GM21390 (cell line): ENCODE measurements around the gene BRAT1.

Experiments
- ATAC-seq: cut with Tn5 transposase; IDR thresholded peaks from one replicate; pipeline ENCODE4 v1.9.1; 2021; ENCODE audit not compliant: unreplicated experiment

BRAT1 gene

DNA sequence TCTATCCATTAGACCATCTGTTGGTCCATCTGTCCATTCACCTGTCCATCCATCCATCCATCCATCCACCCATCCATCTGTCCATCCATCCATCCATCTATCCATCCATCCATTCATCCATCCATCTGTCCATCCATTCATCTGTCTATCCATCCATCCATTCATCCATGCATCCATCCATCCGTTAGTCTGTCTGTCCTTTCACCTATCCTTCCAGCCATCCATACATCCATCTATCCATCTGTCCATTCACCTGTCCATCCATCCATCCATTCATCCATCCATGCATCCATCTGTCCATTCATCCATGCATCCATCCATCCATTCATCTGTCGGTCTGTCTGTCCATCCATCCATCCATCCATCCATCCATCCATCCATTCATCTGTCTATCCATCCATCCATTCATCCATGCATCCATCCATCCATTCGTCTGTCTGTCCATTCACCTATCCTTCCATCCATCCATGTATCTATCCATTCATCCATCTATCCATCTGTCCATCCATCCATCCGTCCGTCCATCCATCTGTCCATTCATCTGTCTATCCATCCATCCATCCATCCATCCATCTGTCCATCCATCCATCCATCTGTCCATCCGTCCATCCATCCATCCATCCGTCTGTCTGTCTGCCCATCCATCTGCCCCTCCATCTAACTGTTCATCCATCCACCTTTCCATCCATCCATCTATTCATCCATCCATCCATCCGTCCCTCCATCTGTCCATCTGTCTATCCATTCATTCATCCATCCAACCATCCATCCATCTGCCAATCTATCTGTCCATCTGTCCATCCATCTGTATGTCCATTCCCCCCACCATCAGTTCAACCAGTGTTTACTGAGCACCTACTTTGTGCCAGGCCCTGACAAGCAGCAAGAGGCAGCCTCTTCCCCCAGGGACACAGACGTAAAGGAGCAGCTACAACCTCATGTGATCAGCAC is 40.6 kb downstream of the BRAT1 start:
- no peak for ATAC-seq

DNA sequence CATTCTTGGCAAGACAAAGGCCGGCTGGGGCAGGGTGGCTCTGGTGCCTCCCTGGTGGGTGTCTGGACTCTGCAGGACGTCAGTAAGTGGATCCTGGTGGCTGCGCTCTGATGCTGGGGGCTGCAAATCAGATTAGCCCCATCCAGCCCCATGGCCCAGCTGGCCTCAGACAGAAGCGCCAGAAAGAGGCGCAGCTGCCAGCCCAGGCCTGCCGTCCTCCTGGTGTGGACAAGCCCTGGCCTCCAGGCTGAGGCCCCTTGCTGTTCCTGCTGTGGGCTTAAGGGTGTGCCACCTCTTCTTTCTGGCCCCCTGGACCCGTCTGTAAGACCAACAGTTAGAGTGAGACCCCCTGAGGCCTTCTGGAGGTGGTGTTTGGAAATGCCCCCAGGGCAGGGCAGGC is 41.6 kb downstream of the BRAT1 start:
- ATAC-seq = no peak

DNA sequence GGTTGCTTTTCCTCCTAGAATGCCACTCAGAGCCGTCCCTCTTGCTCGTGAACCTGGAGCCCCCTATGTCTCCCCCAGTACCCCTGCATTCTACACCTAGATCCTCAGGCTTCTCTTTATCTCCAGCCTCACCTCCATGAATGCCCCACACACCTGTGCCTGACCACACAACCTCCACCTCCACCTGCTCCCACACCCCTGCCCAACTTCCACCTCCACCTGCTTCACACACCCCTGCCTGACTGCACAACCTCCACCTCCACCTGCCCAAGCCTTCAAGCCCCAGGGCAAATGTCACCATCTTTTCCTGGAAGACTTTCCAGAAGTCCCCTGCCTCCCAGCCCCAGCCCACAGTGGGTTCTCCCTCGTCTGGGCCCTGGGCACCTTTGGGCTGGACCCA is 42.6 kb downstream of the BRAT1 start:
- ATAC-seq = no peak

DNA sequence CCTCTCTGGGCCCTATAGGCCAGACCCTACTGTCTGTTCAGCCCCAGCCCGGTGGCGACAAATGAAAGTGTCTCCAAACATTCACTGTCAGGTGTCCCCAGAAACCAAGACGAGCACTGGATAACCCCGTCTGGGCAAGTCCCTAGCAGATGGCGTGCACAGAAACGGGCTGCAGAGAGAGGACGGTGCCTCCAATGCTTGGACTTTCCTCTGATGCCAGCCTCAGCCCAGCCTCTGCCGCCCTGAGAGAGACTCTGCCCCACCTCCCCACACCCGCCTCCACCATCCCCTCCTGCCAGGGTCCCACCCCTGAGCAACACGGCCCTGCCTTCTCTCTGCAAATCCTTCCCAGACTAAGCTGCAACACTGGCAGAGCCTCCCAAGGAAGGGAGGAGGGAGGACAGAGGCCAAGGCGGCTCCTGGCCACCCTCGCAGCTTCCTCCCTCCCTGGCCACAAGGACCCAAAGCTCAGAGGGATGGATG is 43.1 kb downstream of the BRAT1 start:
- ATAC-seq = no peak

DNA sequence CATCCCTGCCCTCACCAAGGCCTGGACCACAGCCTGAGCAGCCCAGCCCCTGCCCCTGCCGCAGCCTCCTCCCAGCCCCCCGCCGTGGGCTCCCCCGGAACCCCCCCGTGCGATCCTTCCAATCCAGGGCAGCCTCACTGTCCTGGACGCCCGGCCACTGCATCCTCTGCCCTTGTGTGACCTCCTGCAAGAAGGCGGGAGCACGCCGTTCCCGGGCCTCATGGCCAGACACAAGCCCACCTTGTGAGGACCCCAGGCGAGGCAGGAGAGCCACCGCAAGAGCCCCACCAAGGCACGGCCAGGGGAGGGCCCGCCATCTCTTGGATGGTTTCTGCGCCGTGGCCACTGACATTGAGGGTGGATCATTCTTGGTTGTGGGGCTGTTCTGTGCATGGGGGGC is 43.6 kb downstream of the BRAT1 start:
- ATAC-seq = no peak

GRCh38 chr7:2510909-2511768 is 44.2 kb downstream of the BRAT1 start:
- no peak for ATAC-seq

DNA sequence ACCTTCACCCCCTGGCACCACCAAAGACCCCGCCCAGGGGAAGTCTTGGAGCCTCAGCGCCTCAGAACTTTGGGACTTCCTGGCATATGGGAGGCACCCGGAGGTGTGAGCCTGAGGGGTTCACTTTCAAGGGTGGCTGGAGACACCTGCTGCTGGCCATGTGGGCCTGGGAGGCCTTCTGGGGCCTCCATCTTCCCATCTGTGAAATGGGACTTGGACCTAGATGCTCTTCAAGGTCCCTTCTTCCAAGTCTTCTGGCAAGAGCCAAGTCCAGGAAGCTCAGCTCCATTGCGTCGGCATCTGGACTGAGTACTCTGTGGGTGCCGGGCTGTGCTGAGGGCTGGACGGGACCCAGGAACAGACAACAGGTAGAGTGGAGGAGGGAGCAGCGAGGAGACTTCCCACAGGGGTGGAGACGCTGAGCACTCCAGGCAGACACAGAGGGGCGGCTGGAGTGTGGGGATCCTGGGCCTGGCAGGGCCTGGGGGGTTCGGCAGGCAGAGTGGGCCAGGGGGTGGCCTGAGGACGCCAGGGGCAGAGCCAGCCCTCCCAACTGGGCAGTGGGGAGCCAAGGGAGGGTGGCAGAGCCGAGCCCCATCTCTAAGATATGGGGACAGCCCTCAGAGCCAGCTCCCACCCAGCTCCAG is 45.1 kb downstream of the BRAT1 start:
- ATAC-seq = no peak

DNA sequence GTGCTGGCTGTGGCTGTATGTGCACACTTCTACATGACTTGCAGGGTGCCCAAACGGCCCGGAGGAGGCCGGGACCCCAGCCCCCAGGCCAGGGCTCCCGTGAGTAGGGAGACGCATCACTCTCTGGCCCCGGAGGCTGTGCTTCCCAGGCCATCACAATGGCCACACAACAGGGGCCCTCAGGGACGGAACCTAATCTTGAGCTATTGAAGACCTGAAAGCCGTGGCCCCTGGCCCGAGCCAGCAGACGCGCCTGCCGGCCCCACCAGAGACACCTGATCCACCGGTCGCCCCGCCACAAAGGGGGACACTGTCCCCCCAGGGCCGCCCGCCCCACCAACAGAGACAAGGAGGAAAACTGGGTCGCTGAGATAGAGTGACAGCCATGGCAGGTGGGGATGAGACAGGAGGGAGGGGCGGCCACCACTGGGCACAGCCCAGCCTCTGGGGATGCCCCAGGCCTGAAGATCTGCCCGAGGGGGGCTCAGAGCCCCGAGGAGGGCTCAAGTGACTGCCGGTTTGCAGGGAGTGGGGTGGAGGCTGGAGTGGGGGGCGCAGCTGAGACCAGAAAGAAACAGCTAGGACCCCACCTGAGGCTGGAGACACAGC is 45.9 kb downstream of the BRAT1 start:
- ATAC-seq = no peak

GRCh38 chr7:2508327-2509215 is 46.8 kb downstream of the BRAT1 start:
- ATAC-seq = peak; percentile 49

GRCh38 chr7:2507917-2508306 is 47.4 kb downstream of the BRAT1 start:
- no peak for ATAC-seq

DNA sequence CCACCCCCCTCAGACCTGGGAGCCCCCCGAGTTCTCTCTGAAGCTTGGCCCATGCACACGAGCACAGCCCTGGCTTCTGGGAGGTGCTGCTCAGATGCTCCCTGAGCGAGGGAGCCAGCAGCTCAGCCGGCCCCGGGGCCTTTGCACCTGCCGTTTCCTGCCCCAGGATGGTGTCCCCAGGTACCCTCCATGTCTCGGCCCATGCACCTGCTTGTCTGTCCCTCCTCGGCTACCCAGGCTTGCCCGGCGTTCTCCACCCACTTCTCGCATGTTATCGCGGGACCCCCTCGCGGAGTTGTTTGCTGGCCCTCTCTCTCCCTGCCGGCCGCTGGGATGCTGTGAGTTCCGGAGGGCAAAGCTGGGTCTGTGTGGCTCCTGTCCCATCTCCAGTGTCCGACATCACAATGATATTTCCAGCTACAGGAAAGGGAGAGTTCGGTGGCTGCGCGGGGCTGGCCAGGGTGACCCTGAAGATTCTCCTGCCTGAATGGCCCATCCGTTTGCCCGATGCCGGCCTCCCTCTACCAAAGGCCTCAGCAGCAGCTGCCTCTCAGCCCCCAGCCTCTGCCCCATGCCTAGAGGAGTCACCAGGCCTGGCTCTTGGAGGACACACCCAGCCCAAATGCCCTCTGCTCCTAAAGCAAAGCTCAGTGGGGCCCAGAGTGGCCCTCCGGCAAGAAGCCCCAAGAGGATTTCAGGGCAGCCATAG is 48.0 kb downstream of the BRAT1 start:
- no peak for ATAC-seq

- ATAC-seq = no peak
Observed at GRCh38 chr7:2505401-2505800, 49.9 kb downstream of the BRAT1 start.

DNA sequence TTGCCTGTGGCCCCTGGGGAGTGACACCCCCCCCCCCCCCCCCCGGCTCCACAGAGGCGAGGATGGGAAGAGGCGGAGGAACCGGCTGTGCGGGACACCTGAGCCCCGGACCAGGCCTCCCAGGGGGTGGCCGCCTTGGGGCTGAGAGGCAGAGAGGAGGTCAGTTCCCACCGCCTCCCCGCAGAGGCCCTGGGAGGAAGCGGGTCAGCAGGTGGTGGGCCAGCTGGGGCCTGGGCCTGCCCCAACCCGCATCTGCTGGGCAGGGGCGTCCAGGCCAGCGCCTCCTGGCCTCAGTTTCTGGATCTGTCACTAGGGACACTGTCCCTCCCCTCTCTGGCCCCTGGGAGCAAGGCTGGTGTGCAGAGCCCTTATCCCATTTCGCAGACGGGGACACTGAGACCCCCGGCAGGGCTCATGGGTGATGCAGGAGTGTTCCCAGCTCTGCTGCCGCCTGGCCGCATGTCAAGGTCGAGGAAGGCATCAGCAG is 50.4 kb downstream of the BRAT1 start:
- ATAC-seq = no peak

- ATAC-seq = no peak
Observed at GRCh38 chr7:2504128-2504888, 51.0 kb downstream of the BRAT1 start.

- ATAC-seq = no peak
Observed at GRCh38 chr7:2503056-2503941, 52.0 kb downstream of the BRAT1 start.

GRCh38 chr7:2502647-2502966 is 52.7 kb downstream of the BRAT1 start:
- ATAC-seq = no peak

DNA sequence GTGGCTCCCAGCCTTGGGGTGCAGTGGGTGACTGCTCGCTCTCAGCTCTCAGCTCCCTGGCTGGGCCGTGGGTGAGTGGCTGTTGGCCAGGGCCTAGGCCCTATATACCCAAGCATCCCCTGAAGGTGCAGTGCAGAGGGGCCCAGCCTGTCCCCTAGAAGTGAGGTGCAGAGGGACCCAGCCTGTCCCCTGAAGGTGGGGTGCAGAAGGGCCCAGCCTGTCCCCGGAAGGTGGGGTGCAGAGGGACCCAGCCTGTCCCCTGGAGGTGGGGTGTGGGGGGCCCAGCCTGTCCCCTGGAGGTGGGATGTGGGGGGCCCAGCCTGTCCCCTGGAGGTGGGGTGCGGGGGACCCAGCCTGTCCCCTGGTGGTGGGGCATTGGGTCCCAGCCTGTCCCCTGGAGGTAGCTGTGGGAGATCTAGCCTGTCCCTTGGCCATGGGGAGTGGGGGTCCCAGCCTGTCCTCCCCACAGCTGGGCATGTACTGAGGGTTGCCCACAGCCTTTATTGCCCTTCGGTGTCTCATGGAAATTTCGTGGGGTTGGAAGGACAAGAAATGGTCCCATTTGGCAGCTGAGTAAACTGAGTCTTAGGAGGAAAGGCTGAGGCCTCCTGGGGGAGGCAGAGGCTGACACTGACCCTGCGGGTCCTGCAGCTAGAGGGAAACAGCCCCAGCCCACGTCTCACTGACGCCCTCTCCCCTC is 53.2 kb downstream of the BRAT1 start:
- no peak for ATAC-seq
